Stimulated activated CD8-positive, alpha-beta memory T cell treated with anti-CD3 and anti-CD28 coated beads, Interleukin-7, amount 100 ng/mL, for 24 hours (primary cell): ENCODE results near the gene SSTR1.
"Not testable (repeated sequence)": the region's sequence is repeated elsewhere in the genome, so short reads cannot be mapped to it uniquely, and the experiment has no call there.

ENCODE experiments used
- DNase-seq: peaks from one replicate; pipeline ENCODE4 v3.0.0-alpha.2; 2020; ENCODE audit warnings: low read depth

SSTR1 gene, protein sequence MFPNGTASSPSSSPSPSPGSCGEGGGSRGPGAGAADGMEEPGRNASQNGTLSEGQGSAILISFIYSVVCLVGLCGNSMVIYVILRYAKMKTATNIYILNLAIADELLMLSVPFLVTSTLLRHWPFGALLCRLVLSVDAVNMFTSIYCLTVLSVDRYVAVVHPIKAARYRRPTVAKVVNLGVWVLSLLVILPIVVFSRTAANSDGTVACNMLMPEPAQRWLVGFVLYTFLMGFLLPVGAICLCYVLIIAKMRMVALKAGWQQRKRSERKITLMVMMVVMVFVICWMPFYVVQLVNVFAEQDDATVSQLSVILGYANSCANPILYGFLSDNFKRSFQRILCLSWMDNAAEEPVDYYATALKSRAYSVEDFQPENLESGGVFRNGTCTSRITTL

DNA sequence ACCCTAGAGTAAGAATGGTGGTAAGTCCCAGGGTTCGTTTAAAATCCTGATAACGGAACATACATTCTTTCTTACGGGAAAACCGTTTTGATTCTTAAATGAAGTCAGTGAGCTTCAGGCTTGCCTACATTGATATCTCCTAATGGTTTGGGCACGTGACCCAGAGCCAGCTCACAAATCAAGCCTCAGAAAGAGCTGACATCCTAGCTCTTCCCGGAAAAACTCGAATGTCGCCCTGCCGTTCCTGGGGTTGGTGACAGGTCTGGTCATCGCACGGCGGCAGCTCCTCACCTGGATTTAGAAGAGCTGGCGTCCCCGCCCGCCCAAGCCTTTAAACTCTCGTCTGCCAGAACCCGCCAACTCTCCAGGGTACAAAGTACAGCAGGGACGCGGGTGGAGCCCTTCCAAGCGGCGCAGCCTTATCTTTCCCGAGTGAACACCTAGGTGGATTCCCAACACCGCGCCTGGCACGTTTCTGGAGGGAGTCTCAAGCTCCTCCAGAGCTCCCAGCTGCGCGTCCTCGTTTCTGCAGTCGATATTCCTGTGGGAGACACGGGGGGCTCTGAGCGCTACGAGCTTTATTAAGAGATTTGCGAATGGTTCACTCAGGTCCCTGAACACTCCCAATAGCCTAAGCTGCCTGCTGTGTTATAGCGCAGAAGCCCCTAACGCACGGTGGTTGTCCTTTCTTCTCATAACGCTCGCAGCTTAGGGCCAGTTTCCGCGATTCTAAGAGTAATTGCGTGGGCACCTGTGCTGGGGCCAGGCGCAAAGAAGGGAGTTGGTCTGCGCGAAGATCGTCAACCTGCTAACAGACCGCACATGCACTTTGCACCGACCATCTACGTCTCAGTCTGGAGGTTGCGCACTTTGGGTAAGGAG is at the start of gene SSTR1:
TSS of gene SSTR1 (plus strand) at position 169 of the 882 bp plus-strand sequence. CDS start 1,486 bp downstream, outside the sequence.
- DNase-seq: no peak

DNA sequence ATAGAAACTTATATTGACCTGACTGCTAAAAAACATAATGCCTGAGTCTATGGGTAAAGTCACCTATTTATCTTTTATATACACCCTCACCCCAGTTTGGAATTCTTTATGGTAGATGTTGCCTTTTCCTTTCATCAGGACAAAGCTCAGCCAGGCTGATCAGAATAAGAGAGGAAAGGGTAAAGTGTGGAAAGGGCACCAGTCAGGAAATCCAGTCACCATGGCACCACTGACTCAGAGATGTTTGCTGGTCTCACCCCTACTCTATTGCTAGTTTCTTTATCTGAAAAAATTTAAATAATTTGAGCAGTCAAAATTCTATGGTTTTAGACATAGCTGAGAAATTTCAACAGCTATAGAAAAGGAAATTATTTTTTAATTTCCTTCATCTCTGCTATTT is 49.2 kb upstream of the SSTR1 start:
- no peak for DNase-seq

DNA sequence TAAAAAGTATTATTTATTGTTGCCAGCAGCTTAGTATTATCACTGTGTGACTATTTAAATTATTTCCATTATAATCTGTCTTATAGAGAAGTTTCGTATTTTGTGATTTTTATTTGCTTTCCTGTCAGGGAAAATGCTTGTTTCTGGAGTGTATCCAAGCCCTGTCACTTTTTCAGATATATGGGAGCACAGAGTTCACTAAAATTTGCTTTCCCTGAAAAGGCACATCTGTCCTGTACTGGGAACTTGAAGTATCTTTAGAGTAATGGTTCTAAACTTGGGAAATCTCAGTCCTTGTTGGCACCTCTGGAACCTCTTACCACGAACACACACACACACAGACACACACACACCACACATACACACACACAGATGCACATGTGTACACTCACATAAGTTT is 39.3 kb upstream of the SSTR1 start:
- DNase-seq: no peak

DNA sequence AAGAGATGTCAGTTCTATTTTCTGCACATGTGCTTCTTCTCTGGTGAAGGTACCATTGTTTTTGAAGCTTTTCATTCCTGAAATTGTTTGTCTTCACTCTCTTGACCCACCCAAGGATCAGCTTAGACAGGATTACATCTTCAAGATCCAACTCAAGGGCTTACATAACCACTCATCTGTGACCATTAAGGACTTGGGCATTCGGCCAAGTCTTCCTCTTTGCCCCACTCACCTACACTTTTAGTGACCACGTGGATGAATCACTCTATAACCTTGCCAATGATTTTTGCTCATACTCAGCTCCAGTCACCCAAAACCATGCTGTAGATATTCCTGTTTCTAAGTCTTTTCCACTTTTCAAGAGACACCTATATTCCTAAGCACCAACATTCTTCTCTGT is 36.5 kb upstream of the SSTR1 start:
- DNase-seq: no peak

DNA sequence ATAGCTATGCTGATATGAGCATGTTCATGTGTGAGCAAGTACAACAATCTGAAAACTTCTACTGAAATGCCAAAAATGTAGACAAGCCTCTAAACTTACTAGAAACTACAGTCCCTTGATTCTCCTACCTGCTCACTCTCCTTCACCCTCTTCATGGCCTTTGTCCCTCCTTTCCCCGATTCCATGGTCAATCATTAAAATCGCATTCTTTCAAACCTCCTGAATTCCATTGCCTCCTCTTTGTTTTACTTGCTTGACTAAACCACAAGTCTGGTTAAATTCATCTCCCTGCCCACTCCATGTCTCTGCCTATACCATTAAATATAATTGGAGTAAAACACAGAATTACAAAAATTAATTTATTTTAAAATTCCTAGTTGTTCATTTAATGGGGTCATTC is 33.0 kb upstream of the SSTR1 start:
- DNase-seq: no peak

DNA sequence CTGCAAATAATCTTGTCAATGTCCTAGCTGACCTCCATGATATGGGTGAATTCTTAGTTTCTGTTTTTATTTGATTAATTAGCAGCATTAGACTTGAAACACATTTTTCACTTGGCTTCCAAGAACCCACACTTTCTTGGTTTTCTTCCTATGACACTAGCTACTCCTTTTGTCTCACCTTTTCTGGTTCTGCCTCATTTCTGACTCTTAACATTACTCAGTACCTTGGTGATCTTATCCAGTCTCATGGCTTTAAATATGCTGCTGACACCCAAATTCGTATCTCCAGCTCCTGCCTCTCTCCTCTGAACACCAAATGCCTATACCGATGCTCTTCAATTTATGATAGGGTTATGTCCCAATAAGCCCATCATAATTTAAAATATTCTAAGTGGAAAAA is 32.0 kb upstream of the SSTR1 start:
- DNase-seq: no peak

DNA sequence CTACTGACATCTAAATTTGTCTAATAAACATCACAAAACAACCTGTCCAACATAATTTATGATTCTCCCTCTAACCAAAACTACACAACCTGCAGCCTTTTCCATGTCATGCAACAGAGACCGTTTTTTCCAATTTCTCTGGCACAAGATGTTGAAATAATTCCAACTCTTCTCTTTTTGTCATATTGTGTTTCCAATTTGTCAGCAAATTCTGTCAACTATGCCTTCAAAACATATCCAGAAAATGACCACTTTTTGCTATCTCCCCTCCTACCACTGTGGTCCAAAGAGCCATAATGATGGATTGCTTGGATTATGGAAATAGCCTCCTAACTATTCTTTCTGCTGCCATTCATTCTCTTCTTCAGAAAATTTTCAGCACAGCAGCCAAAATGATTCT is 31.3 kb upstream of the SSTR1 start:
- no peak for DNase-seq

DNA sequence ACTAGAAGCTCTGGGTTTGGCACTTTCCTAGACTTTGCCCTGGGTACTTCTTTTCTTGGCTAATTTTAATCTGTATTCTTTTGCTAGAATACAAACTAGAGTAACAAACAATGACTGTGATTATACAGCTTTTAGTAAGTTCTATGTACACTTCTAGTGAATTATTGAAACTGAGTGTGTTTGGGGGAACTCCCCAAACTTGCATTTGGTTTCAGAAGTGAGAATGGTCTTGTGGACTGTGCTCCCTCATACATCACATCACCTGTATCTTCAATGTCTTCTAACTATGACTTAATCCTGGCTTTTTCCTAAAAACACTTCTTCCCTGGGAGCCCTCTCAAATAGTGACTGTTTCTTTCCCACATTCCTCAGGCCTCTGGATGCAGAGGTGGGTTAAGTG is 23.6 kb upstream of the SSTR1 start:
- DNase-seq: no peak

DNA sequence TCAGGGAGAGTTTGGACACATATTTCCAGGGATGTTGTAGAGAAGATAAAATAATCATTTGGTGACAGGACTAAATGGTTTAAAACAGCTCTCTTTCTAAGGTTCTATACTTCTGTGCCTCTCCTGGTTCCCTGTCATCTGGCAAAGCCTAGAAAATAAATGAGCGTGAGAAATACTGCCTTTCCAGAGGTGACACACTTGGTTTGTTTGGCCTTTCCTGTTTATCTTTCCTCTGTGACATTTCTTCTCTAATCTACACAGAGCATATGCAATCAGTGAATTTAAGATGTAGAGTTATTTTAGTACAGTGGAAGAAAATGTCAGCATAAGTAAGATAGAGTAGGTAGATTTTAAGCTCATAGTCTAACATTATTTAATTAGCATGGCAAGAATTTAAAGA is 22.0 kb upstream of the SSTR1 start:
- no peak for DNase-seq

DNA sequence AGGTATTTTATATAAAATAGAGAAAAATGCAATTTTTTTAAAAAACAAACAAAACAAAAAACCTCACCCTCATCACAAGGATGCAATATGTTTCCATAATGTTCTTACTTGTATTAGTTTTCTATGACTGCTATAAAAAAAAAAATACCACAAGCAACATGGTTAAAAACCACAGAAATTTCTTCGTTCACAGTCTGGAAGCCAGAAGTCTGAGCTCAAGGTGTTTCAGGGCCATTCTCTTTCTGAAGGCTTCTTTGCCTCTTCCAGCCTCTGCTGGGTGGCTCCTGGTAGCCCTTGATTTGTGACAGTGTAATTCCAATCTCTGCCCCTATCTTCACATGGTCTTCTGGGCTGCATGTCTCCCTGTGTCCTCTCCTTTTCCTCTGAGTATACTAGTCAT is 21.5 kb upstream of the SSTR1 start:
- no peak for DNase-seq

DNA sequence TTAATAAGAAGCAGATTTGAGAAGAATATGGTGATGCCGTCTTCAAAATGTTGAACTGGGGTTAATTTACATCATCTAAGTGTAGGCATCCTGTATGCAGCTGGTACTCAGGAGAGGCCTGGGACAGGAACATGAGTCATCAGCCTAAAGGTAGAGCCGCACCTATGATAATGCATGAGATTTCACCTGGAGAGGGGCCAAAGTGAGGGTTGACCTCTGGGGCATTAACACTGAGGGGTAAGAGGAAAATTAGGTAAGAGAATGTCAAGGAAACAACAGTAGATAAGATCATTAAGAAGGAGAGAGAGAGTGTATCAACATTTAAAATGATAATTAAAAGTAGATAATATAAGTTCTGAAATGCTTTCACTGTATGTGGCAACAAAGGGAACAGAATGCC is 20.2 kb upstream of the SSTR1 start:
- no peak for DNase-seq

DNA sequence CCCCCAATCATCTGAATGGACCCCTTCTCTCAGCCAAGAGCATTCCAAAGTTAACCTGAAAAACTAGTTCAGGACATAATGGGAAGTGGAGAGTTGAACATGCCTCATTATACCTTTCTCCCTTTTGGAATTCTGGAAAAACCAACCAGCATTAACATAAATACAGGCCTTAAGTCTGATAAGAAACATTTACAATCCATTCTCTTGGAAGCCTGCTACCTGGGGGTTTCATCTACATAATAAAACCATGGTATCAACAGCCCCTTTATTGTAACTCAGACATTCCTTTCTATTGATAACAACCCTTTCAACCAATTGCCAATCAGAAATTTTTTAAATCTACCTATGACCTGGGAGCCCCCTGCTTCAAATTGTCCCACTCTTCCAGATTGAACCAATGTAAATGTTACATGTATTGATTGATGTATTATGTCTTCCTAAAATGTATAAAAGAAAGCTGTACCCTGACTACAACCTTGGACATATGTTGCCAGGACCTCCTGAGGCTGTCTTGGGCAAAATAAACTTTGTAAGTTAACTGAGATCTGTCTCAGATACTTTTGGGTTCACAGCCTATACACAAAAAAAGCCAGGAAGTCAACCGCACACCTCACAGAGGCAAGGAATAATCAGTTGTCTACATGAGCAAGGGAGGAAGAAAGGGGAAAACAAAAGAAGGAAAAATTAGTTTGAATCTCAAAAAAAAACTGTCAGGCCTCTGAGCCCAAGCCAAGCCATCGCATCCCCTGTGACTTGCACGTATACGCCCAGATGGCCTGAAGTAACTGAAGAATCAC is 17.6 kb upstream of the SSTR1 start:
- no peak for DNase-seq

DNA sequence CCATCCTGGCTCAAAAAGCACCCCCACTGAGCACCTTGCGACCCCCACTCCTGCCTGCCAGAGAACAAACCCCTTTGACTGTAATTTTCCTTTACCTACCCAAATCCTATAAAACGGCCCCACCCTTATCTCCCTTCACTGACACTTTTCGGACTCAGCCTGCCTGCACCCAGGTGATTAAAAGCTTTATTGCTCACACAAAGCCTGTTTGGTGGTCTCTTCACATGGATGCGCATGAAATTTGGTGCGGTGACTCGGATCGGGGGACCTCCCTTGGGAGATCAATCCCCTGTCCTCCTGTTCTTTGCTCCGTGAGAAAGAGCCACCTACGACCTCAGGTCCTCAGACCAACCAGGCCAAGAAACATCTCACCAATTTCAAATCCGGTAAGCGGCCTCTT is 16.9 kb upstream of the SSTR1 start:
- DNase-seq: not testable (repeated sequence)

DNA sequence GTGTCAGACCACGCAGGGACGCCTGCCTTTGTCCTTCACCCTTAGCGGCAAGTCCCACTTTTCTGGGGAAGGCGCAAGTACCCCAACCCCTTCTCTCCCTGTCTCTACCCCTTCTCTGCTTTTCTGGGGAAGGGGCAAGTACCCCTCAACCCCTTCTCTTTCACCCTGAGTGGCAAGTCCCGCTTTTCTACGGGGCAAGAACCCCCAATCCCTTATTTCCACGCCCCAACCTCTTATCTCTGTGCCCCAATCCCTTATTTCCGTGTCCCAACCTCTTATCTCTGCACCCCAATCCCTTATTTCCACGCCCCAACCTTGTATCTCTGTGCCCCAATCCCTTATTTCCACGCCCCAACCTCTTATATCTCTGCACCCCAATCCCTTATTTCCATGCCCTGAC is 16.2 kb upstream of the SSTR1 start:
- DNase-seq: not testable (repeated sequence)

DNA sequence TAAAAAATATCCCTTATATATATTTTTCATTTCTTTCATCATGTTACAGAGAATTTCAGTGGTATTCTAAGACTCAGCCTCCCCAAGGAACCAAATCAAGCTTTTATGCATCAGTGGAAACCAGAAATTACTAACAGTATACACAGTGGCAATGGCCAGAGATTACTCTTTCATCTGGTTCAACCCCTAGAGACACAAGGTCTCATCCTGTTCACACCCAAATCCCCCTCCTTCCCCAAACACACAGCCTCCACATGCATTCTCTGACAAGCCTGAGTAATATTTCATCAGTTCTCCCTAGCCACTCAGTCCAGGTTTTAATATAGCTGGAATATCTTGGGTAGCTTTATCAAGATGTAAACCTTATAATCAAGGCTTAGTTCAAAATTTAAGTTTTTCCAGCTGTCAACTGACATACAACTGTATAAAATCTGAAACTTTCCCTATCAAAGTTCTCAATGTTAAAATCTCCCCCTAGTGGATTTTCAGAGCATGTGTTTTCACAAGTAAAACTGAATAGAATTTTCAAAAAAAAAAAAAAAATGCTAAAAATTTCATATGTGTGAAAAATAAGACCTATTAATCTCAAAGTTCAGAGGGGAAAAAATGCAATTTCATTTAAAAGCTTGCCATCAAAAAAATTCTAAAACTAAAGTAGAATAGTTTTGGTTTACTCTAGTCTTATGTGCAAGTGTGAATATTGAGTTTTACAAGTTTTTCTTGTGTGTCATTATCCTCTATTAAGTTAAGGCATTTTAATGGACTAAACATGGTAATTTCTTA is 10.5 kb upstream of the SSTR1 start:
- DNase-seq: no peak

DNA sequence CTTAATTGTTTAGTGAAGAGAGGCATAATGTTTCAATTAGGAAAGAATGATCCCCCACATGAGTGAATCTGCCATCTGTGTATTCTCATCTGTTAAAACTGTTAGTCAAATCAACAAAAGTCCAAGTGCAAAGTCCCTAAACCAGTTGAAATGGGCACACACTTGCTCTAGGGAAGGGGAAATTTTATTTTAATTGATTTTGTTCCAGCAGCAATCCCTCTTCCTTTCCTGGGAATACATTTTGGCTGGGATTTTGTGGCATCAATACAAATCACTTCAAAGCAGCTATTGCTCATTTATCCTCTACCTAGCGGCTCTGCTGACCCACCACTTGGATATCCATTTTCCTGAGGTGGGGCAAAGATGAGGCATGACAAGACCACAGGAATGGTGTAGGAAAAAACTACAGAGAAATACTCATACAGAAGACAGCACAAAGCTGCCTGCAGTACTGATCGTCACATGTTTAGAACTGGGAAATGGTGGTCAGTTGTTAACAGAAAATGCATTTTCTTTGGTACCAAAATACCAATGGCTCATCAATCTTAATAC is 9.8 kb upstream of the SSTR1 start:
- DNase-seq: no peak

DNA sequence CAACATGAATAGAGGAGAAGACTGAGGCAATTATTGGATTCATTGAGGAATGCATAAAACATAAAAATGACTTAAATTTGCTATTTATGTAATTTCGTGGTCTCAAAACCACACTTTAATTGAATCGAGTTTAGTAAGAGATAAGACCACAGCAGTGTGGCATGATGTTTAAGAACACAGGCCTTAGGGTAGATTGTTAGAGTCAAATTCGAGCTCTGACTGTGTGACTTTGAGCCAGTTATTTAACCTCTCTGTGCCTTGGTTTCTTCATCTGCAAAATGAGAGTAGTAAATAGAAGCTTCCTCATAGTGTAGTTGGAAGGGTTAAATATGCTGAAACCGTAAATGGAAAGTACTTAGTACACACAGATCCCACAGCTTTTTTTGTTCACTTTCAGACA is 9.3 kb upstream of the SSTR1 start:
- no peak for DNase-seq

DNA sequence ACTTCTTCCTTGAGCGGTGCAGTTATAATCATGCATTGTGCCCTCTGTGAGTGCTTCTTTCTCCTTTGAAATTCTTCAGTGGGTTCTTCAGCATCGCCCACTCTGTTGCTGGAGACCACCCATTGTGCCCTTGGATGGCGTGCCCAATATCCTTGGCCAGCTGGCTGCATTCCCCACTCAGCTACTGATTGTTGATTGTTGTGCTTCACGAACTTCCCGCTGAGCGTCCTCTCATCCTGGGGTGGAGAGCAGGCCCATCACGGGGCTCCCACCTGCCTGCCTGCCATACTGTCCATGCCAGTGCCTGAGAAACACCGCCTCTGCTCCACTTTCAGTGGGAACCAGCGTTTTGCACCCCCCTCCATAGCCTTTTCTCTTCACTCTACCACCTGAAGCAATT is 8.6 kb upstream of the SSTR1 start:
- DNase-seq: no peak

DNA sequence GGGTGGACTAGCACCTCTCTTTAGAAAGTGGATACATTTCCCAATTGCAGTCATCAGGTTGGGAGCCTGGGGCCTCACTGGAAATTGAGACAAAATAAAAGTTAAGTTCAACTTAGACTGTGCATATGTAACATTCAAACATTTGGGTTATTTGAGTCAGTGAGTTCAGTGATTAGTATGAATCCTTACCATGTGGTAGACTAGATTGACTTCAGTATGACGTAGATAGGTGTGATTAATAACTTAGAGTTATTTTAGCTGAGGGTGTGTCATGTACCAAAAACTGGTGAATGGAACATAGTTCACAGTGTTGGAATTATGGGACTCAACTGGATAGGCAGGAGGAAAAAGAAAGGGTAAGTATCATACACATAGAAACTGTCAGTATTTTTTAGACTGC is 8.0 kb upstream of the SSTR1 start:
- no peak for DNase-seq

DNA sequence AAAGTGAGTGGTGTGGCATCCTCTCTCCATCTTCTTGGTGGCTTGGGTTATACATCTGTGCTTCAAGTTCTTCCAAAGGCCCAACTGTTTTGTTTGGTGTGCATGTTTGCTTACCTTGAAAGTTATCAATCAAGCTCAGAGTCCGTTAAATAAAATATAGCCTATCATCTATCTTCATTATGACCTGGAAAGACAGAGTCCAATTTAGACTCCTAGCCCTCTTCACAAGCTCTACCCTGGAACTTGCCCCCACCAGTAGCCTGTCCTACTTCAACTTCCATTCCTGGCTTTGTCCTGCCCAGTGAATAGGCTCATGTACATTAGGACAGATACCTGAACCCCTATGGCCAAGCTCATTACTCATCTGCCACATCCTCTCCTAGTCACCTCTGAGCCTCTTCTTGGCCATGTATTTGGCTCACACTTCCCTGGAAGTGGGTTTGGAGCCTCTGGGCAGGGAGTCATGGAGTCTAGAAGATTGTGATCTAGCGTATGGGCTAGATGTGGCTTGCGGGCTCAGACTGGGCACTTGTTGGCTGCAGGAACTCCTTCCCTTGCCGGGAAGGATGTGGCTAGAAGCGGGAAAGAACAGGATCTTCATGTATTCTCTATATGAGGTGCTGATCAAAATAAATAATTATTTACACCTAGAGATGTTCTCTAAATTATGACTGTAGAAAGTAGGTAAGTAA is 6.4 kb upstream of the SSTR1 start:
- DNase-seq: no peak
